GM18909 (cell line): ENCODE measurements around the gene RITA1.

Experiments
- ATAC-seq: cut with Tn5 transposase; IDR thresholded peaks from one replicate; pipeline ENCODE4 v1.9.1; 2021; ENCODE audit warnings: mild to moderate bottlenecking; ENCODE audit not compliant: unreplicated experiment, poor library complexity

The RITA1 gene

DNA sequence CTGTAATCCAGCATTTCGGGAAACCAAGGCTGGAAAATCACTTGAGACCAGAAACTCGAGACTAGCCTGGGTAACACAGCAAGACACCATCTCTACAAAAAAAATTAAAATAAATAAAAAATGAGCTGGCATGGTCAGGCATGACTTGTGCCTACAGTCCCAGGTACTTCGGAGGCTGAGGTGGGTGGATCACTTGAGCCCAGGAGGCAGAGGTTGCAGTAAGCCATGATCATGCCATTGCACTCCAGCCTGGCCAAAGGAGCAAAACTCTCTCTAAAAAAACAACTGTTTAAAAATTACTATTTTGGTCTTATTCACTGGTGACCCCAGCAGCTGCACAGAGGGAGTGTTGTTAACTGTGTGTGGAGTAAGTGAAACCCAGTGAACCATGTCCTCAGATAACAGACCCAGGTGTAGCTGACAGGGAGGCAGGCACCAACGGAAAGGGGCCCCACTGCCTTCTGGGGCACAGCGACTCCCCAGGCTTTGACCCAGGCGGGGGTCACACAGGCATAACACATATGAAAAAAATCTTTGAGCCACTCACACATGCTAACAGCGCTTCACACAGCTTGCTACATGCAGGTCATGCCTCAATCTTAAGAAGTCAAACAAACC, 12.3 kb upstream of the RITA1 start:
- peak; percentile 56 for ATAC-seq

DNA sequence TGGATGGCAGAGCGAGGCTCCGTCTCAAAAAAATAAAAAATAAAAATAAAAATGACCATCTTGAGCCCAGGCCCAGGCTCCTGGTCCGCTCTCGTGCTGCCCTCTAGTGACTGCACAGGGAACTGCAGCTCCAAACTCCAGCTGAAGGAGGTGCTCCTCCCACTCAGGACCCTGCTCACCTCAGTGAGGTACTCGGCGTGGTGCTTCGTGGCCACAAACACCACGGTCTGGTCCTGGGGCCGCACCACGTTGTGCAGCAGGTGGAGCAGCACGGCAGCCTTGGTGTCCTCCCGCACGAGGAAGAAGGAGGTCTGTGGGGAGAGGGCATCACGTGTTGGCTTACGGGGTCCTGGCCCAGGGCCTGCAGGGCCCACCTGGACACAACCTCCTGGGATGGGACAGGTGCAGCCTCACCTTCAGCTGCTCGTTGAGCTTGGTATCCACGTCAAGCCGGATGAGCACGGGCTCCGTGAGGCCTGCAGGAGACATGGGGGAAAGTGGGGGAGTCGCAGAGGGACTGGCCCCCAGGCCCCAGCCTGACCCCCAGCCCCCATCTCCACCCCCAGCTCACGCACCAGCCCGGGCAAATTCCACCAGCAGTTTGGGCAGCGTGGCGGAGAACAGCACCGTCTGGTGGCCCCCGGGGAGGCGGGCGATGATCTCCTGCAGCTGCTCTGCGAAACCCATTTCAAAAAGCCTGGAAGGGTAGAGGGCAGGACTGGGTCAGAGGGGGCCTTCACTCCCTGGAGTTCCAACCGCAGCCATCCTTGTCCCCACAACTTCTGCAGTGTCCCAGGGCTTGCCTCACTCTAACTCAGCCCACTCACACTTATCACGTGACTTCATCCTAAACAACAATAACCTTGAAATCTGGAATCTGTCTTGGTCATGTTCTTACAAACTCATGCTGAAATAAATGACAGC, 10.8 kb upstream of the RITA1 start:
- no peak for ATAC-seq

DNA sequence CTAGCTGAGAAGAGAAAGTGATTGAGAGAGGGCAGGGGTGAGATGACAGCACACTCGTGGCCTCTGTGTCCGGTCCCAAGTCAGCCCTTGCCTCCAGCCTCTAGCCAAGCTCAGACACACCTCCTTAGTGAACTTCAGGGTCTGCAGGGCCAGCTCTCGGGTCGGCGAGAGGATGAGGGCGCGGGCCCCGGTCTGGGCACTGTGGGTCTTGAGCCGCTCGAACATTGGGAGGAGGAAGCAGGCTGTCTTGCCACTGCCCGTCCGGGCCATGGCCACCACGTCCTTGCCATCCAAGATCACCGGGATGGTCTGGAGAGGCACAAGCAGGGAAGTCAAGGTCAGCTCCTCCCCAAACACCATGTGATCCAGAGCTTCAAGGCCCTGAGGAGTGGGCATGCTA, 6.5 kb upstream of the RITA1 start:
- ATAC-seq, result no peak

DNA sequence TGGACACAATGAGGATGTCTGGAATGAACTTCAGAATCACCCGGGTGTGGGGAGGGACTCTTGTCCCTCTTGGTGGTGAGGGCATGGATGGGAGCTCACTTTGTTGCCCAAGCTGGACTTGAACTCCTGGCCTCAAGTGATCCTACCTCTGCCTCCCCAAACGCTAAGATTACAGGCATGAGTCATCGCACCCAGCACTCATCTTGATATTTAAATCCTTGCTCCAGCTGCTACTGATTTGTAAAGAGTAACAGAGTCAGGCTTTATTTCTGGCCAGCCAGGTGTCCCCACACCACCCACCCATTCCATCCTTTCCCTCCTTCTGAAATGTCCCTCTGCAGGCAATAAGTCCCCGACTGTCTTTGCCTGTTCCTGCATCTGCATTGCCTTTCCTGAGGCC, 5.2 kb upstream of the RITA1 start:
- no peak for ATAC-seq

DNA sequence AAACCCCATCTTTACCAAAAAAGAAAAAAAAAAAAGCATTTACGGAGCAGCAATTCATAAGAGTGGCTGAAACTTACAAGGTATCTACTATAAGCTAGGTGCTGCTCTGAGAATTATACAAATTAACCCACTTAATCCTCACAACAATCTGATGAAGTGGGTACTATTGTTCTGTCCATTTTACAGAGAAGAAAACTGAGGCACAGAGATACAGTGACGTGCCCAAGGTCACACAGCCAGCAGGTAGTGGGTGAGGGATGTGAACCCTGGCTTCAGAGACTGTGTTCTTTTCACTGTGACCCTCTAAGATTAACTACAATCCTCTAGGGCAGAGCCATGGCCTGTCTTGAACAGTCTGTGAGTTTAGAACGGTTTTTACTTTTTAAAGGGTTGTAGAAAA, 3.5 kb upstream of the RITA1 start:
- no peak for ATAC-seq

DNA sequence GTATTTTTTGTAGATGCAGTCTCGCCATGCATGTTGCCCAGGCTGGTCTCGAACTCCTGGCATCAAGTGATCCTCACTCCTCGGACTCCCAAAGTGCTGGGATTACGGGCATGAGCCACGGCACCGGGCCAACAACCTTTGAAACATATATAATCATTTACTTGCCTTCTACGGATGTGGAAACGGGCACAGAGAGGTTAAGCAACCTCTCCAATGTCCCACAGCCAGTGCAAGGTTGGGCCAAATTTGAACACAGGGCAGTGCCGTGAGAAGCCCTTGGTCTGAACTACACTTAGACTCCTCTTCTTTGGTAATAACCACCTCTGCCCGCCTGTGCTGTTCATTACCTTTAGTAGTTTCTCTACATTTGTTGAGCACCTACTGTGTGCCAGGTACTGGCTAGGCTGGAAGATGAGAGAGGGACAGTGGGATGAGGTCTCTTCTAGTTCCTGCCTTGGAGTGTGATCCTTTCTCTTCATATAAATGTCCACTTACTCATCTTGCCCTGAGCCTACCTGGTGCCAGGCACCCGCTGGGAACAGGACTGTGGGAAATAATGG, 2.4 kb upstream of the RITA1 start:
- no peak for ATAC-seq

DNA sequence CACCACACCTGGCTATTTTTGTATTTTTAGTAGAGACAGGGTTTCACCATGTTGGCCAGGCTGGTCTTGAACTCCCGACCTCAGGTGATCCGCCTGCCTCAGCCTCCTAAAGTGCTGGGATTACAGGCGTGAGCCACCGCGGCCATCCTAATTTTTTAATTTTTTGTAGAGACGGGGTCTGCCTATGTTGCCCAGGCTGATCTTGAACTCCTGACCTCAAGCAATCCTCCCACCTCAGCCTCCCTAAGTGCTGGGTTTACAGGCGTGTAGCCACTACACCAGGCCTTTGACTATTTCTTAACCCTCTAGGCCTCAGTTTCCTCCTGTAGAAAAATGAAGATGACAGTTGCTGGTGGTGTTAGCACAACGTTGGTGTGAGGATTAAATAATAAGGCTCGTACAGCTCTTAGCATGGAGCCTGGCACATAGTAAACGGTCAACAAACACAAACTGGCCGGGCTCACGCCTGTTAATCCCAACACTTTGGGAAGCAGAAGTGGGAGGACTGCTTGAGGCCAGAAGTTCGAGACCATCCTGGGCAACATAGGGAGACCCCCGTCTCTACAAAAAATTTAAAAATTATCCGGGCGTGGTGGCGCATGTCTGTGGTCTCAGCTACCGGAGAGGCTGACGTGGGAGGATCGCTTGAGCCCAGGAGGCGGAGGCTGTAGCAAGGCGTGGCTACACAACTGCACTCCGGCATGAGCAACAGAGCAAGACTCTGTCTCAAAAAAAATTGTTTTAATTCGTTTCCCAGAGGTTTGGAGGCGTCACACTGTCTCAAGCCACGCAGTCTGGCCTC, 1.2 kb upstream of the RITA1 start:
- peak; percentile 48 for ATAC-seq

DNA sequence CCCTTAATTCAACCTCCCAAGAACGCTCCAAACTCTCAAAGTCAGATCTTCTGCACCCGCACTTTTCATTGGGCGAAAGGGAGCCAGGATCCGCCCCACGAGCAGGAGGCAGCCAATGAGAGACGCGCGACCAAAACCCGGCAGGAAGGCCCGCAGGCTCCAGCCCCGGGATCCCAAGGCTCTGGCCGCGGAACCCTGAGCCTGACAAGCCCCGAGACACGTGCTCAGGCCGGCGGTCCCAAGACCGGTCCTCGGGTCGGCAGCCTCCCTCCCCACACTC, 681 bp upstream of the RITA1 start:
- ATAC-seq, result peak; percentile 83

DNA sequence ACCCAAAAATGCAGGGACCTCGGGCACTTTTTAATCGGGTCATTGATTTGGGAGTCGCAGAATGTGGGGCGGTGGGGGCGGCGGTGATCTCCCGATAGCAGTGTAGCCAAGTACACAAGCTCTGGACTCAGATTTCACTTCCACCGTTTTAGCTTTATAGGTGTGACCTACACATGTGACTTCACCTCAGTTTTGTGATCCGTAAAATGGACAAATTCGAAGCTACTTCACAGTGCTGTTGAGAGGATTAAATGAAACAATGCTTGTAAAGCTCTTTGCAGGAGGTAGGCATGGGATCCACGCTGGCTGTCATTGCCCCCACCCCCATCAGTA, 478 bp downstream of the RITA1 start:
- ATAC-seq, result no peak

DNA sequence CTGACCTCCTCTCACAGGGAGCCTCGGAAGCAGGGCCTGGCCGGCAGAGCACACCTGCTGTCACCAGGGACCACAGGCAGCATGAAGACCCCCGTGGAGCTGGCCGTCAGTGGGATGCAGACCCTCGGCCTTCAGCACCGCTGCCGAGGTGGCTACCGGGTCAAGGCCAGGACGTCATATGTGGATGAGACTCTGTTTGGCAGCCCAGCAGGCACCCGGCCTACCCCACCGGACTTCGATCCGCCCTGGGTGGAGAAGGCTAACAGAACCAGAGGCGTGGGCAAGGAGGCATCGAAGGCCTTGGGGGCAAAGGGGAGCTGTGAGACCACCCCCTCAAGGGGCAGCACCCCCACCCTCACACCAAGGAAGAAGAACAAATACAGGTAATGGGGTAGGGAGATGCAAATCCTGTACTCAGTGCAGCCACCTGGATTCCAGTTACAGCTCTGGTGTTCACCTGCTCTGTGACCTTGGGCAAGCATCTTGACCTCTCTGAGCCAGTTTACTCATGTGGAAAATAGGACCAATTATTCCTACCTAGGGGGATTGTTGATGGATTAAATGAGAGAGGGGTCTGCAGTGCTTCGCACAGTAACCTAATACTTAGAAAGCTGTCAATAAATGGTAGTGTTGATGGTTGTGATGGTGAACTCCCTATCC, 1.3 kb downstream of the RITA1 start:
- ATAC-seq, result no peak

DNA sequence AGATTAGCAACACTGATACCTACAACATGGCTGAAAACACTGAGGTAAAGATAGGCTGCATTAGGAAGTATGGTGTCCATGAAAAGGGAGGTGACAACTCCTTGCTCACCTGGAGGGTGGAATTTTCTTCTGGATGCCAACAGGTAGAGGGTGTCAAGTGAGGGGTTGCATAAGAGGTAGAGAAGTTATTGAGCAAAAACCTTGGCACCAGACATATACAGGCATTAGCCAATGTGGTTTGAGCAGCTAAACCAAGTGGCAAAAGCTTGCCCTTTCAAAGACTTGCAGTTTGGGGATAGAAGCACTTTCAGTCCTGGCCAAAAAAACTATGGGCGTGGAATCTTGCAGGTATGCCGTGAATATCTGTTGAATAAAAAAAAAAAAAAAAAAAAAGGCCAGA, 3.8 kb downstream of the RITA1 start:
- no peak for ATAC-seq

DNA sequence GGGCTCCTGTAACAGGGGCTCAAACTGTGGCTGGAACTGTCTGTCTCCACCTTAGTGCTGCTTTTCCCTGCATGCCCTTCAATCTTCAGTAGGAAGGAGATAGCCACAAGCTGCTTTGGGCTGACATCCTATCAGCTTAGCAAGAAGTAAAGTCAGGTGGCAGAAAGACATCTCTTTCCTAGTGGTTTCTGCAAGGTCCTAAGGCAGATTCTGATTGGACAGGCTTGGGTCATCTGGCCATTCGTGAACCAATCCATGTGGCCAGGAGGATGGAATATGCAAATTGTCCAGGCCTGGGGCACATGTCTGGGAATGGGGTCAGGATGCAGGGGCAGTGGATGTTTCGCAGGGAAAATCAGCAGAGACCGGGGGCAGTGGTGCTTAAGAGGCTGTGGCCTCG, 5.2 kb downstream of the RITA1 start:
- no peak for ATAC-seq

DNA sequence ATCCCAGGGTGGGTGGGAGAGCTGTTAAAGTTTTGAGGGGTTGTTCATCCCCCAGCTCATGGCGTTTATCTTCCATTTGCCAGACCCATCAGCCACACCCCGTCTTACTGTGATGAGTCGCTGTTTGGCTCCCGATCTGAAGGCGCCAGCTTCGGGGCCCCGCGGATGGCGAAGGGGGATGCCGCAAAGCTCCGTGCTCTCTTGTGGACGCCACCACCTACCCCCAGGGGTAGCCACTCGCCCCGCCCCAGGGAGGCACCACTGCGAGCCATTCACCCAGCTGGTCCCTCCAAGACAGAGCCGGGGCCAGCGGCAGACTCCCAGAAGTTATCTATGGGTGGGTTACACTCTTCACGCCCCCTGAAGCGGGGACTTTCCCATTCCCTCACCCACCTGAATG, 5.7 kb downstream of the RITA1 start:
- ATAC-seq, result no peak

DNA sequence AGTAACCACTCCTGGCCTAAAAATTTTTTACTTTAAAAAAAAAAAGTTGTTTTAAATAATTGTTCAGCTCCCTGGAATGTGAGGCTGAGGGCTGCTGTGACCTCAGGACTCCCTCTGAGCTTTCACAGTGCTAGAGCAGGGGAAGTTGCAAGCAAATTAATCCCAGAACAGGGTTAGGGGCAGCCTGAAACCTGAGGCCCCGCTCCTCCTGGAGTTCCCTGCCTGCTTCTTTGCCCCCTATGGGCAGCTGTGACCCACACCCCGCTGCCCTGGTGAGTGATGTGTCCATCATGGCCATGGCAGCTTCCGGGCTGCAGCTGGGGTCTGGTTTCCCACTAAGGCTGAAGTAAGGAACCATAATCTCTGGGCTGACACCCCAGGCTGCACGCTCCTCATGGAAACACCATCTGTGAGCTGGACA, 9.5 kb downstream of the RITA1 start:
- ATAC-seq, result no peak

DNA sequence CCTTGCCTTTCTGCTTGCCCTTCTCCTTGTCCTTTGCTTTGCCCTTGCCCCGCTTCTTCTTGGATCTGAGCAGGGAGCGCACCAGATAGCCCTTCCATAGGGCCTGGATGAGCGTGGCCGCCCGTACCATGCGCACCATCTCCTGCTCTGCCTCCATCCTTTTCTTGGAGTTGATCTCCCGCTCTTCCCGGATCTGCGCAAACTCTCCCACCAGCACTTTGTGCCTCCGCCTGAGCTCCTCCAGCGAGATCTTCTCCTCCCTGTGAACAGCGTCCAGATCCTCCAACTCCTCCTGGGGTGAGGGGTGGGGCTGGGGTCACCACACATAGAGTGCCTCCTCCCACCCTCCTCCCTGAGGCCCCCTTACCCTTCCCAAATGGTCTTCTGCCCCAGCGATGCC, 10.1 kb downstream of the RITA1 start:
- ATAC-seq, result no peak

DNA sequence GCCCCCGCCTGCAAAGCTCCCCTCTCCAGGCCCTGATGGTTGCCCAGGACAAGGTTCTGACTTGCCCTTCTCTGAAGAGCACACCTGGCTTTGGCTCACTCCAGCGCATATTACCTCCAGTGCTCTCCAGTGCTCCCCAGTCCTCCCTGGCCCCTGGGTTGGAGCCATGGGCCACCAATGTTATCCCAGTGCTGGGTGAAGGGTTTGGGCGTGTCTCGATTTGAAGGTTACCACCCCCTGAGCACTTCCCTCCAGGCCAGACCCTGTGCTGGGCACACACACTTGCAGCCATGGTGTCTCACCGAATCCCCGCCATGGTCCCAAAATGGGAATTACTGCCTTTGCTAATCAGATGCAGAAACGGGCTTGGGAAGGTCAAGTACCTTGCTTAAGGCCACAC, 11.1 kb downstream of the RITA1 start:
- ATAC-seq, result no peak

DNA sequence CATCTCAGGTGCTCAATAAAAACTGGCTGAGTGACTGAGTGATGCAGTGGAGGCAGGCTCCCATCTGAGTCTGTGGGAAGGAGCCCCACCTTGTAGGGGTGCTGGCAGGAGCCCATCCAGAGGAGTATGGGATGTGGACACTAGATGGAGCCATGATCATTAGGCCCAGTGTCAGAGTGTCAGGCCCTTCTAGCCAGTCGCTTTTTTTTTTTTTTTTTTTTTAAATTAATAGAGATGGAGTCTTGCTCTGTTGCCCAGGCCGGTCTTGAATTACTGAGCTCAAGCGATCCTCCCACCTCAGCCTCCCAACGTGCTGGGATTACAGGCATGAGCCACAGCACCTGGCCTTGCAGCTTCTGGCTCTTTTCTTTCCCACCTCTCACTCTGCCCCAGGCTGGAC, 11.5 kb downstream of the RITA1 start:
- peak; percentile 71 for ATAC-seq

DNA sequence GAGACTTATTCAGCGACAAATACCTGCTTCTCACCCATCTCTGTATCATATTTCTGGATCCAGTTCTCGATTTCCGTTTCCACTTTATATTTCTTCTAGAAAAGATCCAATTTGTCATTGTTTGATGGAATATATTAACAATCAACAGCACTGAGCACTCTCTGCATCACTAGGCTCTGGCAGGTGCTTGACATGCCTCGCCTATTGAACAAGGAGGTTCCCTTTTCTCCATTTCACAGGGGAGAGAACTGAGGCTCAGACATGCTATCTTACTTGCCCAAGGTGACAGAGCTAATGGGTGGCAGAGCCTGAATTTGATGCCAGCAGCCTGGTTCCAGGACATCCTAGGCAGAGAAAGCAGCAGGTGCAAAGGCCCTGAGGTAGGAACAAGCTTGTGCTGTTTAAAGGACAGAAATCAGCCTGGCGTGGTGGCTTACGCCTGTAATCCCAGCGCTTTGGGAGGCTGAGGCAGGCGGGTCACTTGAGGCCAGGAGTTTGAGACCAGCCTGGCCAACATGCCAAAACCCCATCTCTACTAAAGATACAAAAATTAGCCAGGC, 12.1 kb downstream of the RITA1 start:
- ATAC-seq, result no peak

DNA sequence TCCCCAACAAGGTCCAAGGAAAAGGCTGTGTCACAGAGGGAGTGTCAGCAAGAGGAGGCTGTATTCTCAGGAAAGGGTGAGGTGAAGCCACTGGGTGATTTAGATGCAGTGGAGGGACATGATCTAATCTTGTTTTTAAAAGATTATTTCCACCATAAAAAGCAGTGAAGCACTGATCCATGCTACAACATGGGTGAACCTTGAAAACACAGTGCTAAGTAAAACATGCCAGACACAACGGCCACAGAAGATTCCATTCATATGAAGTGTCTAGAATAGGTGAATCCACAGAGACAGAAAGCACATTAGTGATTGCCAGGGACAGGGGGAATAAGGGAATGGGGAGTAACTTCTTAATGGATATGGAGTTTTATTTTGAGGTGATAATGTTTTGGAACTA, 12.8 kb downstream of the RITA1 start:
- ATAC-seq, result no peak

DNA sequence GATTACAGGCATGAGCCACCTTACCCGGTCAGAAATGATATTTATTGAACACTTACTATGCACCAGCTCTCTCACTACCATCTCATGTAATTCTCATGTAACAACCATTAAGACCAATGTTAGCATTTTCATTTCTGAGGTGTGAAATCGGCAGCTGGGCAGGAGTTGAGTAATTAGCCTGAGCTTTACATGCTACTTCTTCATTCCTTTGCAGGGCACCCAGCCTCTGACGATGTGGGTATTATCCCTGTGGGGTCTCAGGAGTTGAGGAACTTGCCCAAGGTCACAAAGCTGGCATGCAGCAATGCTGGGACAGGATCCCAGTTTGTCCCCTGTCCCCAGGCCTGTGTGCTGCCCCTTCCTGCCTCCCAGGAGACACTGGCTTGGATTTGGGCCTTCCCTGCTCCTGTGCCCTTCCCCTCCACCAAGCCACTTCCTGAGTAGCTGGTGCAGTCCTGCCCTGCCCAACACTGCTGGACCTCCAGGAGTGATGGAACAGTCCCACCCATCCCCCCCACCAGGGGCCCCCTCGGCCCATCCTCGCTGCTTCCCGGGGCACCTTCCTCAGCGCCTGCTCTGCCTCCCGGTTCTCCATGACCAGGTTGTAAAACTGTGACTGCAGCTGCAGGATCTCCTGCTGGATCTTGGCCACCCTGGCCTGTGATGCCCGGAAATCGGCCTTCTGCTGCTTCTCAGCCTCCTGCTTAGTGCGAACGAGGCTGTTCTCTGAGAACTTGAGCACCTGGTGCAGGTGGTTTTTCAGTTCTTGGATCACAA, 14.7 kb downstream of the RITA1 start:
- no peak for ATAC-seq
